ENCODE measurements around the gene ARF1.

Gene ARF1

GRCh38 chr1:228147768-228148167 lies 65.3 kb downstream of the ARF1 start:
- no peak for DNase-seq (ENCODE audit: low read depth in 2 of 2)

- no peak for DNase-seq (ENCODE audit: low read depth in 2 of 2)
These were observed 65.8 kb downstream of the ARF1 start for GRCh38 chr1:228148196-228148861.

All from stimulated activated CD4-positive, alpha-beta T cell treated with anti-CD3 and anti-CD28 coated beads, Interleukin-15, amount 100 ng/mL, for 48 hours (primary cell).